Activated CD8-positive, alpha-beta memory T cell treated with anti-CD3 and anti-CD28 coated beads, Interleukin-2, amount 50 U/mL, for 1 hour (primary cell): ENCODE results near the gene BCL11A.

Experiments used
- DNase-seq: peaks from one replicate; pipeline ENCODE4 v3.0.0-alpha.2; 2020; ENCODE audit errors: extremely low read depth

Gene BCL11A

DNA sequence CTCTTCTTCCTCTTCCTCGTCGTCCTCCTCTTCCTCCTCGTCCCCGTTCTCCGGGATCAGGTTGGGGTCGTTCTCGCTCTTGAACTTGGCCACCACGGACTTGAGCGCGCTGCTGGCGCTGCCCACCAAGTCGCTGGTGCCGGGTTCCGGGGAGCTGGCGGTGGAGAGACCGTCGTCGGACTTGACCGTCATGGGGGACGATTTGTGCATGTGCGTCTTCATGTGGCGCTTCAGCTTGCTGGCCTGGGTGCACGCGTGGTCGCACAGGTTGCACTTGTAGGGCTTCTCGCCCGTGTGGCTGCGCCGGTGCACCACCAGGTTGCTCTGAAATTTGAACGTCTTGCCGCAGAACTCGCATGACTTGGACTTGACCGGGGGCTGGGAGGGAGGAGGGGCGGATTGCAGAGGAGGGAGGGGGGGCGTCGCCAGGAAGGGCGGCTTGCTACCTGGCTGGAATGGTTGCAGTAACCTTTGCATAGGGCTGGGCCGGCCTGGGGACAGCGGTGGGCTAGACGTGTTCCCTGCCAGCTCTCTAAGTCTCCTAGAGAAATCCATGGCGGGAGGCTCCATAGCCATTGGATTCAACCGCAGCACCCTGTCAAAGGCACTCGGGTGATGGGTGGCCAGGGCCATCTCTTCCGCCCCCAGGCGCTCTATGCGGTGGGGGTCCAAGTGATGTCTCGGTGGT lies 91.9 kb downstream of the BCL11A start:
- DNase-seq: no peak

DNA sequence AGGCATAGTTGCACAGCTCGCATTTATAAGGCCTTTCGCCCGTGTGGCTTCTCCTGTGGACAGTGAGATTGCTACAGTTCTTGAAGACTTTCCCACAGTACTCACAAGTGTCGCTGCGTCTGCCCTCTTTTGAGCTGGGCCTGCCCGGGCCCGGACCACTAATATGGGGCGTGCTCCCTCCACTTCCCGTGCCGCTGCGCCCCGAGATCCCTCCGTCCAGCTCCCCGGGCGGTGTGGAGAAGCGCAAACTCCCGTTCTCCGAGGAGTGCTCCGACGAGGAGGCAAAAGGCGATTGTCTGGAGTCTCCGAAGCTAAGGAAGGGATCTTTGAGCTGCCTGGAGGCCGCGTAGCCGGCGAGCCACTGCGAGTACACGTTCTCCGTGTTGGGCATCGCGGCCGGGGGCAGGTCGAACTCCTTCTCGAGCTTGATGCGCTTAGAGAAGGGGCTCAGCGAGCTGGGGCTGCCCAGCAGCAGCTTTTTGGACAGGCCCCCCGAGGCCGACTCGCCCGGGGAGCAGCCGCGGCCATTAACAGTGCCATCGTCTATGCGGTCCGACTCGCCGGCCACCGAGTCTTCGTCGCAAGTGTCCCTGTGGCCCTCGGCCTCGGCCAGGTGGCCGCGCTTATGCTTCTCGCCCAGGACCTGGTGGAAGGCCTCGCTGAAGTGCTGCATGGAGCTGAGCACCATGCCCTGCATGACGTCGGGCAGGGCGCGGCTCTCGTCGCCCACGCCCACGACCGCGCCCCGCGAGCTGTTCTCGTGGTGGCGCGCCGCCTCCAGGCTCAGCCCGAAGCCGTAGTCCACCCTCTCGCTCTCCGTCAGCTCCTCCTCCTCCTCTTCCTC lies 92.7 kb downstream of the BCL11A start:
- DNase-seq: no peak

GRCh38 chr2:60459851-60460250 lies 93.6 kb downstream of the BCL11A start:
- DNase-seq: no peak

DNA sequence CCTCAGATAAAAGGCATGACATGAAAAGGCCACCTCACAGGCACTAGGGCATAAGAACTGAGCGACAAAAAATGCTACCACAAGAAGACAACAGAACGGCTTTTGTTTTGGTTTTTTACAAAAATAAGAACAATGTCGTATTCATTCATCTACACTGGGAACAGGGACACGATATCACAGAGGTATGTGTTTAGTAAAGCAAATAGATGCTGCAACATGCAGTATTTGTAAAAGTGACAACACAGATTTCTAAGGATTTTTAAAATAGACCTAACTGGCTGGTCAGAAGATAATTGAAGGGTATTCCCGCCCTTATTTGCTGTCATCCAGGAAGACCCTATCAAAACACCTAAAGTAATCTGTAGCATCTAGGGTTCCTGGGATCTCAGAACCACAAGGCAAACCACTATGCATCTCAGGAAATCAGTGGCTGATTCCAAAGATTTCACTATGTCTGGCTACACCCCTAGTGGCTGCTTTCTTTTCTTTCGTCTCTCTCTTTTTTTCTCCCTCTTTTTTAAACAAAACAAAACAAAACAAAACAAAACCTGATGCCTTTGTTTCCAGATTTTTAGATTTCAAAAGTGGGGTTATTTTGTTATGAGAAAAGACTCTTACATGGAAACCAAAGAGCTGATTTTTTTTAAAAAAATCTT lies 97.2 kb downstream of the BCL11A start:
- no peak for DNase-seq

DNA sequence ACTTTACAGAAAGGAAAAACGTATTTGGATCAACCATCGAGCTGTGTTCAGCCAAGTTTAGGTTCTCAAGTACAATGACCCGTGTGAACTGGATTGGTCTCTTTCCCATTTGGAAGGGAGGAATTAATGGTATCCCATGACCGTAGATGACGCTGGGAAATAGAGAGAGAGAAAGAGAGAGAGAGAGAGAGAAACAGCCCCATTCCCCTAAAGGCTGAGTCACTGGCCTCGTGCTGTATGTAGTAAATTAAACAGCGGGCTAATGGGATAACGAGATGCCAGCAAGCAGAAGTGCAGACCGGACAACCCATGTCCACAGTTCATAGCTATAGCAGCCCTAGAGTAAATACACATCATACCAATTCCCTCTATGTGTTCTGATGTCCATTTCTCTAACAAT lies 99.6 kb downstream of the BCL11A start:
- no peak for DNase-seq

DNA sequence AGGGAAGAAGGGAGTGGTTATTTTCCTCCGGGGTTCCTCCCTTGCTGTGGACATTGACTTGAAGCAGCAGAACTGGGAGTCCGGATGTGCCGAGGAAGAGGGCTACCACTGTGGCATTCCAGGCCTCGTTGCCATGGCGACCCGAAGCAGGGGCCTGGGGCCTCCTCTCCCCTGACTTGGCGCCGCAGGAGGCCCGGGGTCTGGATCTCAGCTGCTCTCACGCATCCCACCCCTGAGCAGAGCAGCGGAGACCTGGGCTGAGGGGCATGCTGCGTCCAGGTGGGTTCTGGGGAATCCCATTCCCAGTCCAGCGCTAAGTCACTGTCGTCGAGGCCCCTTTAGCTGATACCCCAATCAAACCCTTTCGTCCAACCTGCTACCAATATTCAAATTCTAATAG lies 100.2 kb downstream of the BCL11A start:
- DNase-seq: no peak

DNA sequence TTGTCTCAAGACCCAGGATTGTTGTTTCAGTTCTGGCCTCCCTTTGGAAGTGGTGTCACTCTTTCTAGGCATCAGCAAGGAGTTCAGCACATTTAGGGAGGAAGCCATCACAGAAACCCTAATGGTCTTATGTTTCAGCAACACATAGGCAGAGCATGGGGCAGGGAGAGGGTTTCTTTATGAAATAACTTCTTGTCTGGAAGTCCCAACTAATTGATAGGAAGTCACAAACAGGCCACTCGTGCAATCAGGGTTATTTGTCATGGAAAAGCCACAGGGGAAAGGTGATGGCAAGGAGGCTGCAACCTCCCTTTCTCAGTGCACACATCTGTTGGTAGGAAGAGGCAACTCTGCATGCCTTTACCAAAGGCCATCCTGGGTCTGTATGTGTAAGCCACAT lies 103.0 kb downstream of the BCL11A start:
- DNase-seq: no peak

DNA sequence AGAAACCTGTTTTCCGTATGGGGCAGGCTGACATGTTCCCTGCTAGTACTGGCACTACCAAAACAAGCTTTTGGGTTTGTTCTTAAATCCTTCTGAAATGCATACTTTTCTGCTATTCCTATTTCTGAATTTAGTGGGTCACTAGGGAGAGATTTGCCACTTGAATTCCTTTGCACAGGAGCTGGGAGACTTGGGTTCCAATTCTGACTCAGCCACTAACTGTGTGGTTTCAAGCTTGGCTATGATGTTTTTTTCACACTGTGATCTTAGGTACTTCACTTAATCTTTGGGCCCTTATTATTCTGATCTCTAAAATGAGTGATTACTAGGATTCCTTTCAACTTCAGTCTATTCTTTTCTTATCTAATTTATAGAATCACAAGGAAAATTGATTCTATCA lies 105.5 kb downstream of the BCL11A start:
- no peak for DNase-seq

GRCh38 chr2:60446413-60447267 lies 106.8 kb downstream of the BCL11A start:
- DNase-seq: no peak

DNA sequence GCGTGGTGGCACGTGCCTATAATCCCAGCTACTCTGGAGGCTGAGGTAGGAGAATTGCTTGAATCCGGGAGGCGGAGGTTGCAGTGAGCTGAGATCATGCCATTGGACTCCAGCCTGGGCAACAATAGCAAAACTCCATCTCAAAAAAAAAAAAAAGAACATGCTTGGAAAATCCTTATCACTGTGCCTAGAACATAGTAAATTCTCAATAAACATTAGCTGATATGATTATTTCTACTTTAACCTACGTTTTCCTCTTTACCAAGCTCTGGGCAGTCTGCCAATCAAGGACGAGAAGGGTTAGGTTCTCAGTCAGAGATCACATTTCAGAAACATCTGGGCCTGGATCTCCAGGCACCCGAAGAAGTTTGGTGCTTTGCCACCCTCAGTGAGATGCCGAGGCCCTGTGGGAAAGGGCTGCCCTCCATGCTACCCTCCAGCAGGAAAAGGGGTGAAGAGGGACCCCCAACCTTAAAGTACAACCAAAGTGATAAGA lies 107.7 kb downstream of the BCL11A start:
- no peak for DNase-seq

GRCh38 chr2:60442608-60443007 lies 110.8 kb downstream of the BCL11A start:
- no peak for DNase-seq

- no peak for DNase-seq
Measured at GRCh38 chr2:60441800-60442199, 111.7 kb downstream of the BCL11A start.

- DNase-seq: no peak
Measured at GRCh38 chr2:60440767-60441163, 112.7 kb downstream of the BCL11A start.

- DNase-seq: no peak
Measured at GRCh38 chr2:60440079-60440766, 113.2 kb downstream of the BCL11A start.

DNA sequence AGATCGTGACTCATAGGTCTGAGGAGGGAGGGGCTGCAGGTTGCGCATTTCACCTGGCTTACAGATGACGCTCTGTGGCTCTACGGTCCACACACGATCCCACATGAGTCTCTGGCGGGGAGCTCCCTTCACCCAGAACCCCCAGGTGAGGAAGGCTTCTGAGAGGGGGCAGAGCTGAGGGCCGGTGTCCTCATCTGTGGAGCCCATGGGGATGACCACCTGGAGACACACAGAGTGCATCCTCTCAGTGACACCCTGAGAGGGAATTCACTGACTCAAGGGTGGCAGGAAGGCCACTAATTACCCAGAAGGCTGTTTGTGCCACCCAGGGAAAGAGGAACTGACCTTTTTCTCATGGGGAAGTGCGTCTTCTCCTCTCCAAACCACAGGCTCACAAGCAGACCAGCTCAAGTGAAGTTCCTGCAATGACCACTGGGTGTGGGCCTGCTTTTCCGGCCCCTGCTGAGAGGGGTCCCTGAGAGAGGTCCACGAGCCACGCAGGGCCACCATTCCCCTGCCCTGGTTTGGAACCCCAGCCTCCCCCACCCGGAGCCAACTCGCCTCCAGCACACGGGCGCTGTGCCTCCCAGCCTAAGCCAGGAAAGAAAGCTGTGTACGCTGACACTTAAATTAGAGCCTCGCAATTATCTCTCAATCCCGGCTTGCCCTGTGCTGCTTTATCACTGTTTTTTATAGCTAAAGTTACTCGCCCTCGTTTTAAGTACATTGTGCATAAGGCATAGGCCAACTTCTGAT lies 114.1 kb downstream of the BCL11A start:
- DNase-seq: no peak

GRCh38 chr2:60438653-60439052 lies 114.8 kb downstream of the BCL11A start:
- no peak for DNase-seq

DNA sequence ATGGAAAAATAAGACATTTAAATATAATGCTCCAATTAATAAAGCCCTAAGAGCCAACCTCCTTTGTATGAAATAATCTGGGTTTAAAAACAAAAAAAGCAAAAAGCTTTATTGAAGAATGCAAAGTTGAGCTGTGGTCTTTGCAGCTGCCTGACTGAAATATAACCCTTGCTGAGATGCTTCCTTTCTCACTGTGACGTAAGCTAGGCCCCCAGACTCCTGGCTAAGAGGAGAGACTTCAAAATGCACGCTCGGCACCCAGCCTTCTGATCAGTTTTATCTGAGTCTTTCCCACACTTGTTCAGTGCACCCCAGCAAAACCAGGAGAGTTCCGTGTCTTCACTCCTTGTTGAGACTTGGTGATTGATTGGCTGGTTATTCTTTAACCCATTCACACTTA lies 115.3 kb downstream of the BCL11A start:
- no peak for DNase-seq

DNA sequence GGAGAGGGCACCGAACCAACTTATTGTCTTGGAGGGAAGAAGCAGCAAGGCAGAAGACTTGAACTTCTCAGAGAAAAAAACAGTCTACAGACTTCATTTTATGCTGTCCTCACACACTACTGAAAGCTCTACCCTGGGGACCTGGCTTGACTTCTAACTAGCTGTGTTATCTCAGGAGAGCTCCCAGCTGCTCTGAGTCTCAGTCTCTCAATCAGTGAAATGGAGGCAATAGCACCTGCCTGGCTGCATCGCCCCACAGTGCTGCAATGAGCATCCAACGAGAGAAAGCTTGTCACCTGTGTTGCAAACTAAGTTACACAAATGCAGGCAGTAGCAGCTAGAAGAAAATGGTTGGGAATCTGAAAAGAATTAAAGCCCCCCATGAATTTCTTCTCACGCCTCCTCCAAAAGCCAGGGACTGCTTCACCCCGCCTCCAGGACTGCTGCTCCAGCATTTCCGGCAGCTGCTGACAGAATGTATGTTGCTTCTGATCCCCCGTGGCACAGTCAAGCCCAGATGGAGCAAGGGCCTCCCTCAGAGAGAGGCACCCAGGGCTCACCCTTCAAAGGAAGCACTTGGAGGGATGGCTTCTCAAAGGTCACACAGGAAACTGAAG lies 116.3 kb downstream of the BCL11A start:
- DNase-seq: no peak

GRCh38 chr2:60433018-60433596 lies 120.3 kb downstream of the BCL11A start:
- DNase-seq: no peak
